Bronchial epithelial cell (primary cell): ENCODE data around the gene KIF13A. TPM values are rescaled to one million over a fixed set of nuclear protein-coding genes. Genes with fewer than 3 reads are reported as not detected.

Source experiments
- DNase-seq: peaks from one replicate; pipeline ENCODE4 v3.0.0-alpha.2; 2010; ENCODE audit warnings: low read depth
- FAIRE-seq: peaks from 2 replicates; lab custom pipeline; 2011; peaks lifted over from hg19 to GRCh38; lab: Jason Lieb, UNC
- H3K27me3 ChIP-seq: 2 replicates; pipeline ENCODE4 v1.5.1; 2011; ENCODE audit warnings: low read length; ENCODE audit not compliant: control insufficient read depth, insufficient read depth
- H3K36me3 ChIP-seq: 2 replicates; pipeline ENCODE4 v1.5.1; 2011; ENCODE audit warnings: low read length; ENCODE audit not compliant: control insufficient read depth, insufficient read depth
- H3K4me3 ChIP-seq: 2 replicates; pipeline ENCODE4 v1.5.1; 2011; ENCODE audit warnings: mild to moderate bottlenecking, low read depth, low read length, control low read depth
- total RNA-seq: library from RNA; depleted of rRNA; stranded (reverse); fragments of >200 nt; gene quantifications from 2 replicates; pipeline ENCODE4 v1.2.1, GENCODE V29; 2014
- TF ChIP-seq, protein P1 (sequence below): IDR thresholded peaks from 2 replicates; pipeline ENCODE4 v1.5.1; 2011; ENCODE audit warnings: mild to moderate bottlenecking, moderate library complexity, low read length, control low read depth, inconsistent platforms; ENCODE audit not compliant: insufficient read depth, severe bottlenecking

Gene KIF13A
- total RNA-seq, 1 donor from 2014 or later: 47.4 TPM

DNA sequence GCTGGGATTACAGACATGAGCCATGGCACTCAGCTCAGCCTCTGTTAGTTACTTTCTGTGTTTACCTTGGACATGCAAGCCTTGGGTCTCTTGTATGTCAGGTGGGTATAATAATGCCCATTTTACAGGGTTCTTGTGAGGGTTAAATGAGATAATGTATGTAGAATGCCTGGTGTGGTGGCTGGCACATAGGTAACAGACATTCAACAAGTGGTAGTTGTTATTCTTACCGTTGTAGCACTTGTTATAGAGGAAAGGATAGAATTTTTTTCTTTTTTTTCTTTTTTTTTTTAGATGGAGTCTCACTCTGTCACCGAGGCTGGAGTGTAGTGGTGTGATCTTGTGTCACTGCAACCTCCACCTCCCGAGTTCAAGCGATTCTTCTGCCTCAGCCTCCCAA lies 8.0 kb upstream of the KIF13A start:
- TF ChIP-seq, protein P1, sequence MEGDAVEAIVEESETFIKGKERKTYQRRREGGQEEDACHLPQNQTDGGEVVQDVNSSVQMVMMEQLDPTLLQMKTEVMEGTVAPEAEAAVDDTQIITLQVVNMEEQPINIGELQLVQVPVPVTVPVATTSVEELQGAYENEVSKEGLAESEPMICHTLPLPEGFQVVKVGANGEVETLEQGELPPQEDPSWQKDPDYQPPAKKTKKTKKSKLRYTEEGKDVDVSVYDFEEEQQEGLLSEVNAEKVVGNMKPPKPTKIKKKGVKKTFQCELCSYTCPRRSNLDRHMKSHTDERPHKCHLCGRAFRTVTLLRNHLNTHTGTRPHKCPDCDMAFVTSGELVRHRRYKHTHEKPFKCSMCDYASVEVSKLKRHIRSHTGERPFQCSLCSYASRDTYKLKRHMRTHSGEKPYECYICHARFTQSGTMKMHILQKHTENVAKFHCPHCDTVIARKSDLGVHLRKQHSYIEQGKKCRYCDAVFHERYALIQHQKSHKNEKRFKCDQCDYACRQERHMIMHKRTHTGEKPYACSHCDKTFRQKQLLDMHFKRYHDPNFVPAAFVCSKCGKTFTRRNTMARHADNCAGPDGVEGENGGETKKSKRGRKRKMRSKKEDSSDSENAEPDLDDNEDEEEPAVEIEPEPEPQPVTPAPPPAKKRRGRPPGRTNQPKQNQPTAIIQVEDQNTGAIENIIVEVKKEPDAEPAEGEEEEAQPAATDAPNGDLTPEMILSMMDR: no peak

DNA sequence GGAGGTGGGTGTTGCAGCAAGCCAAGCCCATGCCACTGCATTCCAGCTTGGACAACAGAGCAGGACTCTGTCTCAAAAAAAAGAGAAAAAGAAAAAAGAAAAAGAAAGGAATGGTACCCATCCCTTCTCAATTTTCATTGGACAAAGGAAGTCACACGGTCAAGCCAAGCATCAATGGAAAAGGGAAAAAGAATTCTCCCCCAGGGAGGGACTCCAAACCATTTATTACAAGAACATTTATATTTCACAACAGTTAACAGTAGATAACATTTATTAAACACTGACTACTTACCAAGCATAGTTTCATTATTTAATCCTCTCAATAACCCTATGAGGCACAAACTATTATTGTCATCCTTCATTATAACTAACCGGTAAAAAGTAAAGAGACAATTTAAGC lies 6.6 kb upstream of the KIF13A start:
- TF ChIP-seq, protein P1: no peak
- DNase-seq: no peak
- Histone ChIP-seq H3K4me3 (no peak overlapping the region), H3K27me3 (no peaks in the 10 kb centered on the region), H3K36me3 (no peaks in the 10 kb centered on the region)
- no peak for FAIRE-seq

More for the DNA sequence above, 8.0 kb upstream of the KIF13A start:
- no peak for DNase-seq
- H3K27me3 ChIP-seq: no peaks in the 10 kb centered on the region
- FAIRE-seq: no peak
- no peaks in the 10 kb centered on the region for H3K36me3 ChIP-seq
- H3K4me3 ChIP-seq: no peak overlapping the region

DNA sequence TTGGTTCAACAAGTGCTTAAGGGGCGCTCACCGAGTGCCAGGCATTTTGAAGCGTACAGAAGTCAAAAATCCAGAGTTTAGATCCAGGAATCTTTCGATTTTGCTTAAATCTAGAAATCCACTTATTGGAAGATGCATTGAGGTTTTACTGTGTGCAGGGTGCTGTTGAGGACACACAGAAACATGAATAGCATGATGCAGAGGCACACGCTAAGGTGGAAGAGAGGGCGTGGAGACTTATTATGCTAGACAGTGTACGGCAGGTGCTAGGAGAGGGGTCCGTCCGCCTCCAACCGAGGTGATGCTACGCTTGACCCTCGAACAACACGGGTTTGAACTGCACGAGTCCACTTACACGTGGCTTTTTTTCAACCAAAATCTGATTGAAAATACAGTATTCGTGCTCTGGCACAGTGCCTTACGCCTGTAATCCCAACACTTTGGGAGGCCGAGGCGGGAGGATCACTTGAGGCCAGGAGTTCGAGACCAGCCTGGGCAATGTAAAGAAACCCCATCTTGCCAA lies 1.0 kb upstream of the KIF13A start:
- TF ChIP-seq, protein P1: no peak
- H3K27me3 ChIP-seq: no peaks in the 10 kb centered on the region
- DNase-seq (peak; percentile 57), FAIRE-seq (no peak)
- H3K36me3 ChIP-seq: no peaks in the 10 kb centered on the region
- peak overlapping the region; percentile 60 for H3K4me3 ChIP-seq

DNA sequence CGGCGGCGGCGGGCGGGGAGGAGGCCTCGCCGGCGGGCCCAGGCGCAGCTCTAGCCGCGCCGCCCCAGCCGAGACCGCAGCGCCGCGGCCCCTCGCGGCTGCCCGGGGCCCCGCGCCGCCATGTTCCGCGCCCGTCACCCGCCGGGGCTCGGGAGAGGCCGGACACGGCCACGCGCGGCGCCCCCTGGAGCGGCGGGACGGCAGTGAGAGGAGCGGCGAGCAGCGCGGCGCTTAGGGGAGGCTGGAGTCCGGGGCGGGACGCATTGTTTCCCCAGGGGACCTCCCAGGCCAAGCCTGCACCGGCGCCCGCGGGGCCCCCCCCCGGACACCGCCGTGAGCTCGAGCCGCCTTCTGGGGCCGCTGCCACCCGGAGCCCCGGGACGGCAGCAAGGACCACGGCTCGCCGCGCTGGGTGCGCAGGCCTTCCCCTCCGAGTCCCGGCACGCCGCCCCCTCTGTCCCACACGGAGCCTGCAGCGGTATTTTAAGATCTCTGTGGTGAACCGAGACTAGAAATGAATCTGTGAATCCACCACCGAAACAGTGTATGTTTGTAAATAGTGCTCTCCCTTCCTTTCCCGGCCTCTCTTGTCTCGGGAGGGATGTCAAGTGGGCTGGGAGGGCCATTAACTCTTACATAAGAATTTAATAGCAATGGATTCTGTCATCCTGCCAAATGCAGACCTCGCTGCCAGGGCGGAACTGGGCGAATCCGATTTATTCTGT lies 424 bp upstream of the KIF13A start:
- Histone ChIP-seq H3K36me3 (peaks cover 1% of the 10 kb centered on the region), H3K4me3 (peak overlapping the region; percentile 60), H3K27me3 (no peaks in the 10 kb centered on the region)
- no peak for DNase-seq
- FAIRE-seq: no peak
- TF ChIP-seq, protein P1: peak; percentile 15

DNA sequence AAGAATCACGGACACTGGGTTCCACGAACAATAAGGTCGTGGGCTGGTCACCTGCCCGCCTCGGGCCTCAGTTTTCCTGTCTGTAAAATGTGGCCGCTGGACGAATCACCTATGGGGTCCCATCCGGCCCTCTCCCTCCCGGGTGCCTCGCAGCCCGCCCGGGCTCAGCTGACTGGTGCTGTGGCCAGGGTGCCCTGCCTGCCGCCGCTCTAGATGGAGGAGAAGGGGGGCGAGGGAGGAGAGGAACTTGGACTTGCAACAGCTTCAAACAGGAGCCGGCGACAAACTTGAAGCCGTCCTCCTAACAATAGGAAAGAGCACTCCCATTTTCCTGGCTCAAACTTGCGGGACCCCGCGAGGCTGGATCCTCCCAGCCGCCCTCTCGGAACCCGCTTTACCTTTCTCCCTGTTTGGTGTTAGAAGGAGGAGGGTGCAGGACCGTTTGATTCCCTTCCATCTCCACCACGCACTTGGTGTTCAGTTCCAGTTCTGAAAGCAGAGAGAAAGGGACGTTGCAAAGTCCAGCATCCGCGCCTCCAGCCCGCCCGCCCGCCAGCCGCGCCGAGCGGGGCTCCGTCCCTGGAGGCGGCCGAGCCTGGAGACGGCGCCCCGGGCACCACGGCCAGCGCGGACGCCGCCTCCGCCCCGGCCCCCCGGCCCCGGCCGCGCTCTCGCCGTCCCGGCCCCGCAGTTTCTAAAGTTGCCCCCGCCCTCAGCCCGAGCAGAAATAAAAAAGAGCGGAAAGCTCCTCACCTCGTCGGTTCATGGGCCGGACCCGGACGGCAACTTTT lies 584 bp downstream of the KIF13A start:
- TF ChIP-seq, protein P1: no peak
- H3K27me3 ChIP-seq: no peaks in the 10 kb centered on the region
- DNase-seq (no peak), FAIRE-seq (no peak)
- H3K36me3 ChIP-seq: peaks cover 1% of the 10 kb centered on the region
- H3K4me3 ChIP-seq: peak overlapping the region; percentile 72
